HepG2 (cell line): ENCODE measurements around the gene MED28. TPM values are rescaled to one million over a fixed set of nuclear protein-coding genes. Genes with fewer than 3 reads are reported as not detected.

Experiments used
- ATAC-seq: fragments of 200-7000 bp; cut with Tn5 transposase; 3 replicates; pipeline ENCODE4 v1.9.1; 2020; ENCODE audit warnings: mild to moderate bottlenecking, moderate library complexity
- BruUV-seq: library from RNA; stranded (reverse); fragments of 400-500 nt; replicated peaks from 2 replicates; lab custom pipeline; 2021; lab: Mats Ljungman, UMichigan
- CTCF ChIA-PET: fragments of 300-600 bp; formaldehyde crosslinking; extraction: SDS; loops from one replicate; lab custom pipeline; 2021; ENCODE audit warnings: low total read pairs, inconsistent platforms, low intra/inter-chr PET ratio; lab: Yijun Ruan, JAX
- POLR2A ChIA-PET: fragments of 350-600 bp; sonication (Branson Sonifier 250); formaldehyde crosslinking; loops from one replicate; lab custom pipeline; 2020; ENCODE audit warnings: antibody characterized with exemption, inconsistent platforms; lab: Yijun Ruan, JAX
- DNase-seq: peaks from one replicate; pipeline ENCODE4 v3.0.0-alpha.2; 2015; ENCODE audit warnings: low spot score
- FAIRE-seq: peaks from 3 replicates; lab custom pipeline; 2011; peaks lifted over from hg19 to GRCh38; lab: Jason Lieb, UNC
- H2AFZ ChIP-seq: one replicate; pipeline ENCODE4 v1.6.1; 2011; ENCODE audit warnings: low read length, inconsistent platforms
- H3K27ac ChIP-seq: fragments of 300-600 bp; 3 replicates; pipeline ENCODE4 v1.8.0; 2011; ENCODE audit warnings: mixed run types, mild to moderate bottlenecking, mixed read lengths, low read length, inconsistent platforms; ENCODE audit not compliant: insufficient read depth; ENCODE audit errors: extremely low read length
- H3K27me3 ChIP-seq, 2 experiments: fragments of 200-600 bp in 1 of 2; 2 replicates in 1 of 2; 3 replicates in 1 of 2; pipeline versions ENCODE4 v1.6.0 to v1.8.0; 2011; ENCODE audit warnings: low read length in 2 of 2, mild to moderate bottlenecking in 2 of 2, moderate library complexity in 2 of 2, inconsistent platforms in 1 of 2; ENCODE audit not compliant: insufficient read depth in 2 of 2, control insufficient read depth in 1 of 2
- H3K36me3 ChIP-seq, 2 experiments: fragments of 200-600 bp in 1 of 2; replicated peaks in 1 of 2; 2 replicates in 1 of 2; 3 replicates in 1 of 2; pipeline versions ENCODE4 v1.5.1 to v1.8.0; 2011; ENCODE audit warnings: low read length in 2 of 2, inconsistent platforms in 1 of 2; ENCODE audit not compliant: insufficient read depth in 2 of 2, control insufficient read depth in 1 of 2
- H3K4me1 ChIP-seq: 2 replicates; pipeline ENCODE4 v1.5.1; 2012; ENCODE audit warnings: low read length, inconsistent platforms; ENCODE audit not compliant: insufficient read depth
- H3K4me2 ChIP-seq: 2 replicates; pipeline ENCODE4 v1.6.0; 2011; ENCODE audit warnings: low read depth, low read length, inconsistent platforms
- H3K4me3 ChIP-seq, 3 experiments: fragments of 200-600 bp in 1 of 3; sonication (generic), shearing (Covaris generic) in 1 of 3; replicated peaks in 1 of 3; 2 replicates each; pipeline ENCODE4 v1.5.1; 2011 to 2016; ENCODE audit warnings: low read length in 3 of 3, inconsistent platforms in 2 of 3, low read depth in 2 of 3, mild to moderate bottlenecking in 2 of 3, control low read depth in 1 of 3, mixed read lengths in 1 of 3; ENCODE audit not compliant: insufficient read depth in 1 of 3
- H3K79me2 ChIP-seq: one replicate; pipeline ENCODE4 v1.6.1; 2011; ENCODE audit warnings: low read length, inconsistent platforms; ENCODE audit not compliant: insufficient read depth
- H3K9ac ChIP-seq: 2 replicates; pipeline ENCODE4 v1.6.0; 2011; ENCODE audit warnings: mild to moderate bottlenecking, low read depth, low read length, inconsistent platforms; ENCODE audit not compliant: insufficient read depth
- H3K9me3 ChIP-seq: 2 replicates; pipeline ENCODE4 v1.5.1; 2012; ENCODE audit warnings: mild to moderate bottlenecking, low read length
- H4K20me1 ChIP-seq: 2 replicates; pipeline ENCODE4 v1.6.0; 2011; ENCODE audit warnings: inconsistent platforms, mild to moderate bottlenecking, low read length, moderate library complexity; ENCODE audit not compliant: insufficient read depth
- AHDC1 ChIP-seq: sonication (generic); formaldehyde crosslinking; IDR thresholded peaks from 2 replicates; pipeline ENCODE4 v1.5.1; 2020; ENCODE audit warnings: mild to moderate bottlenecking, missing genetic modification reagents, borderline replicate concordance
- ATF6 ChIP-seq: sonication (generic); formaldehyde crosslinking; conservative IDR thresholded peaks from 2 replicates; pipeline ENCODE4 v1.4.0; 2020; ENCODE audit warnings: missing genetic modification reagents
- EHMT2 ChIP-seq: fragments of 200-600 bp; sonication (generic); IDR thresholded peaks from 2 replicates; pipeline ENCODE4 v1.7.0; 2017; ENCODE audit warnings: antibody characterized with exemption, low read depth, low read length, borderline replicate concordance
- FOXK1 ChIP-seq: sonication (generic); formaldehyde crosslinking; IDR thresholded peaks from 2 replicates; pipeline ENCODE4 v1.4.0; 2020; ENCODE audit warnings: low read depth, missing genetic modification reagents, borderline replicate concordance
- HOXA3 ChIP-seq: sonication (generic); formaldehyde crosslinking; IDR thresholded peaks from 2 replicates; pipeline ENCODE4 v1.5.0; 2020; ENCODE audit warnings: missing genetic modification reagents
- ZBTB37 ChIP-seq: sonication (generic); formaldehyde crosslinking; IDR thresholded peaks from 2 replicates; pipeline ENCODE4 v1.4.0; 2020; ENCODE audit warnings: mild to moderate bottlenecking, missing genetic modification reagents
- ZFP36L1 ChIP-seq: sonication (generic); formaldehyde crosslinking; IDR thresholded peaks from 2 replicates; pipeline ENCODE4 v1.8.0; 2022; ENCODE audit warnings: mild to moderate bottlenecking, missing genetic modification reagents, moderate library complexity
- ZSCAN29 ChIP-seq: sonication (generic); formaldehyde crosslinking; conservative IDR thresholded peaks from 2 replicates; pipeline ENCODE4 v1.4.0; 2020; ENCODE audit warnings: mild to moderate bottlenecking, missing genetic modification reagents
- WGBS: methylation state at CpG from one replicate; pipeline ENCODE4 v1.1.6; 2017; ENCODE audit warnings: low lambda C conversion rate; 5-methylcytosine and 5-hydroxymethylcytosine counted together
- in situ Hi-C: cut with HindIII; loops from 2 replicates; pipeline ENCODE4 v1.10.0; 2017; ENCODE audit warnings: low pct_unique_long_range_greater_than_20kb; ENCODE audit not compliant: extremely low pct_ligation_motif_present
- intact Hi-C: fragments of 100-400 bp; cut with micrococcal nuclease; formaldehyde crosslinking; loops from one replicate; pipeline ENCODE4 v1.10.0; 2022; ENCODE audit not compliant: unreplicated experiment
- polyA plus RNA-seq, 8 experiments: library from polyadenylated mRNA; depleted of rRNA in 3 of 8; stranded (reverse) in 7 of 8; unstranded in 1 of 8; fragments of >200 nt; fragmentation: Illumina TruSeq in 4 of 8; extraction: Trizol in 4 of 8; gene quantifications; 2 replicates each; pipeline versions ENCODE4 v1.2.1 to v1.2.3, GENCODE V29; 2011 to 2016; ENCODE audit warnings: low read depth in 4 of 8, missing spikeins in 1 of 8, mixed read lengths in 1 of 8; ENCODE audit not compliant: insufficient read depth in 1 of 8
- total RNA-seq, 5 experiments: library from RNA; depleted of rRNA; stranded (reverse); fragments of >200 nt; fragmentation: Illumina TruSeq; extraction: Trizol; gene quantifications; 2 replicates each; pipeline ENCODE4 v1.2.3, GENCODE V29; 2016; ENCODE audit warnings: low read depth in 1 of 5

Gene MED28
- total and polyA plus RNA-seq, 2 of the 13 experiments (the other 11 are each of a cell fraction or from before 2014, with no cell fraction given), result 41.3 to 65.7 TPM

GRCh38 chr4:17657090-17657489 is 42.6 kb downstream of the MED28 start:
- no peak for ATAC-seq
- POLR2A ChIA-PET, result no interaction called here
- CTCF ChIA-PET, result no interaction called here
- H3K79me2 ChIP-seq, result no peaks in the 10 kb centered on the region
- no peaks in the 10 kb centered on the region for H3K36me3 ChIP-seq
- H3K4me3 ChIP-seq, result no peak overlapping the region
- no peaks in the 10 kb centered on the region for H3K9me3 ChIP-seq
- no peak for DNase-seq
- no peaks in the 10 kb centered on the region for H3K4me1 ChIP-seq
- TF ChIP-seq HOXA3 (CRISPR knock-in tag), result no peak
- H3K27ac ChIP-seq, result no peak overlapping the region
- peaks cover 3 to 34% of the 10 kb centered on the region in 2 experiments; a peak in 3 of 5 replicates for H3K27me3 ChIP-seq
- no peaks in the 10 kb centered on the region for H4K20me1 ChIP-seq
- in situ Hi-C loops, result no loop called here
- no peak for FAIRE-seq
- H2AFZ ChIP-seq, result no peak overlapping the region
- H3K9ac ChIP-seq, result no peak overlapping the region
- intact Hi-C loops, result no loop called here
- BruUV-seq, result no TSS peak
- H3K4me2 ChIP-seq, result no peak overlapping the region
- 93% methylated on average over 1 of the region's 1 CpG for WGBS

- in situ Hi-C loops, result no loop called here
- CTCF ChIA-PET, result no interaction called here
- FAIRE-seq (no peak), DNase-seq (no peak), ATAC-seq (no peak)
- Histone ChIP-seq H3K36me3 (no peaks in the 10 kb centered on the region), H2AFZ (no peak overlapping the region), H3K4me1 (no peaks in the 10 kb centered on the region), H3K4me2 (no peak overlapping the region), H3K9ac (no peak overlapping the region), H4K20me1 (no peaks in the 10 kb centered on the region), H3K27me3 (peaks cover 3 to 30% of the 10 kb centered on the region in 2 experiments; a peak in 3 of 5 replicates), H3K79me2 (no peaks in the 10 kb centered on the region), H3K9me3 (no peaks in the 10 kb centered on the region), H3K4me3 (no peak overlapping the region), H3K27ac (no peak overlapping the region)
- 23% methylated on average over 9 of the region's 9 CpGs for WGBS
- intact Hi-C loops, result no loop called here
- POLR2A ChIA-PET, result no interaction called here
- BruUV-seq, result no TSS peak
- TF ChIP-seq FOXK1 (CRISPR knock-in tag) (no peak), ATF6 (CRISPR knock-in tag) (no peak), EHMT2 (no peak), AHDC1 (CRISPR knock-in tag) (no peak), ZSCAN29 (no peak), ZFP36L1 (CRISPR knock-in tag) (no peak), ZBTB37 (CRISPR knock-in tag) (no peak)
These were observed 43.4 kb downstream of the MED28 start for GRCh38 chr4:17657849-17658248.
